ENCODE results near the gene ITGAE. TPM values are rescaled to one million over a fixed set of nuclear protein-coding genes. Genes with fewer than 3 reads are reported as not detected.
A peak's percentile ranks its signal among the peaks of the same experiment; 100 is the strongest.
"Not testable (repeated sequence)": the region's sequence is repeated elsewhere in the genome, so short reads cannot be mapped to it uniquely, and the experiment has no call there.

Gene ITGAE
- total and polyA plus RNA-seq, 2 donors from 2014 or later, result 16.5 to 46.3 TPM

GRCh38 chr17:3732210-3732621 is 68.8 kb downstream of the ITGAE start:
- Histone ChIP-seq H3K27me3 (ENCODE audit: control insufficient read depth, insufficient read depth, low read length) (no peaks in the 10 kb centered on the region), H3K27ac (ENCODE audit: low read depth in 2 of 2, low read length in 2 of 2) (no peak overlapping the region), H3K9ac (ENCODE audit: low read length in 3 of 3) (no peak overlapping the region), H3K4me3 (ENCODE audit: low read length in 3 of 3) (no peak overlapping the region), H3K36me3 (ENCODE audit: control insufficient read depth in 2 of 3, insufficient read depth in 3 of 3, low read length in 3 of 3) (no peaks in the 10 kb centered on the region), H3K4me1 (ENCODE audit: control insufficient read depth in 2 of 3, insufficient read depth in 2 of 3, low read depth in 1 of 3, low read length in 3 of 3) (no peaks in the 10 kb centered on the region), H3K9me3 (ENCODE audit: control insufficient read depth in 2 of 3, insufficient read depth in 1 of 3, low read length in 3 of 3) (no peaks in the 10 kb centered on the region)
- DNase-seq (peak in 4 of 5 donors; percentile 35 to 90 (median 69)), FAIRE-seq (no peak)
- TF ChIP-seq CTCF (IDR thresholded peaks at IDR 0.05; ENCODE audit: borderline replicate concordance, extremely low read depth, insufficient read depth), result no peak
- intact Hi-C loops (cut with DNase I), result loop anchor here (10.0 kb wide), 1 partner anchor 113 kb away; the partner anchor contains the start of gene NCBP3

- H3K27me3 ChIP-seq (ENCODE audit: control insufficient read depth, insufficient read depth, low read length), result no peaks in the 10 kb centered on the region
- no peak overlapping the region for H3K4me3 ChIP-seq (ENCODE audit: low read length in 3 of 3)
- DNase-seq (peak in 2 of 5 donors; percentile 21 to 64), FAIRE-seq (no peak)
- H3K4me1 ChIP-seq (ENCODE audit: control insufficient read depth in 2 of 3, insufficient read depth in 2 of 3, low read depth in 1 of 3, low read length in 3 of 3), result no peaks in the 10 kb centered on the region
- no peak overlapping the region for H3K27ac ChIP-seq (ENCODE audit: low read depth in 2 of 2, low read length in 2 of 2)
- no peak for TF ChIP-seq CTCF (IDR thresholded peaks at IDR 0.05; ENCODE audit: borderline replicate concordance, extremely low read depth, insufficient read depth)
- no peaks in the 10 kb centered on the region for H3K9me3 ChIP-seq (ENCODE audit: control insufficient read depth in 2 of 3, insufficient read depth in 1 of 3, low read length in 3 of 3)
- intact Hi-C loops (cut with DNase I), result loop anchor here (10.0 kb wide), 1 partner anchor 114 kb away; the partner anchor contains the start of gene NCBP3
- H3K9ac ChIP-seq (ENCODE audit: low read length in 3 of 3), result no peak overlapping the region
- no peaks in the 10 kb centered on the region for H3K36me3 ChIP-seq (ENCODE audit: control insufficient read depth in 2 of 3, insufficient read depth in 3 of 3, low read length in 3 of 3)
These were observed 70.0 kb downstream of the ITGAE start for GRCh38 chr17:3730881-3731429.

GRCh38 chr17:3729881-3730280 is 71.1 kb downstream of the ITGAE start:
- TF ChIP-seq CTCF (IDR thresholded peaks at IDR 0.05; ENCODE audit: borderline replicate concordance, extremely low read depth, insufficient read depth), result no peak
- no peaks in the 10 kb centered on the region for H3K4me1 ChIP-seq (ENCODE audit: control insufficient read depth in 2 of 3, insufficient read depth in 2 of 3, low read depth in 1 of 3, low read length in 3 of 3)
- FAIRE-seq (no peak), DNase-seq (no peak)
- intact Hi-C loops (cut with DNase I), result loop anchor here (5.0 to 10.0 kb wide), 2 partner anchors 53 to 115 kb away; partner anchors contain the start of gene NCBP3
- H3K27me3 ChIP-seq (ENCODE audit: control insufficient read depth, insufficient read depth, low read length), result no peaks in the 10 kb centered on the region
- no peak overlapping the region for H3K9ac ChIP-seq (ENCODE audit: low read length in 3 of 3)
- H3K36me3 ChIP-seq (ENCODE audit: control insufficient read depth in 2 of 3, insufficient read depth in 3 of 3, low read length in 3 of 3), result no peaks in the 10 kb centered on the region
- no peaks in the 10 kb centered on the region for H3K9me3 ChIP-seq (ENCODE audit: control insufficient read depth in 2 of 3, insufficient read depth in 1 of 3, low read length in 3 of 3)
- H3K4me3 ChIP-seq (ENCODE audit: low read length in 3 of 3), result no peak overlapping the region
- no peak overlapping the region for H3K27ac ChIP-seq (ENCODE audit: low read depth in 2 of 2, low read length in 2 of 2)

- intact Hi-C loops (cut with DNase I), result loop anchor here (5.0 kb wide), 1 partner anchor 51 kb away; no protein-coding TSS in a partner anchor
- not testable (repeated sequence) for H3K4me1 ChIP-seq (ENCODE audit: control insufficient read depth in 2 of 3, insufficient read depth in 2 of 3, low read depth in 1 of 3, low read length in 3 of 3); H3K9me3 ChIP-seq (ENCODE audit: control insufficient read depth in 2 of 3, insufficient read depth in 1 of 3, low read length in 3 of 3); H3K27me3 ChIP-seq (ENCODE audit: control insufficient read depth, insufficient read depth, low read length); H3K4me3 ChIP-seq (ENCODE audit: low read length in 3 of 3); H3K9ac ChIP-seq (ENCODE audit: low read length in 3 of 3); FAIRE-seq; H3K36me3 ChIP-seq (ENCODE audit: control insufficient read depth in 2 of 3, insufficient read depth in 3 of 3, low read length in 3 of 3); DNase-seq; H3K27ac ChIP-seq (ENCODE audit: low read depth in 2 of 2, low read length in 2 of 2)
These were observed 72.9 kb downstream of the ITGAE start for GRCh38 chr17:3728099-3728498.

All from kidney (tissue), 14 donors.